ENCODE measurements around the gene CX3CL1.
"Not testable (repeated sequence)": the region's sequence is repeated elsewhere in the genome, so short reads cannot be mapped to it uniquely, and the experiment has no call there.

CX3CL1 gene

GRCh38 chr16:57372372-57373116 lies at the start of gene CX3CL1:
CX3CL1 (plus strand) TSS chr16:57372490; CDS start chr16:57372569, 79 bp downstream.
- peak; percentile 89 for DNase-seq (ENCODE audit: low read depth, low spot score)

- no peak for DNase-seq (ENCODE audit: low read depth, low spot score)
Measured at GRCh38 chr16:57324749-57325148, 47.5 kb upstream of the CX3CL1 start.

GRCh38 chr16:57325458-57325857 lies 46.8 kb upstream of the CX3CL1 start:
- DNase-seq (ENCODE audit: low read depth, low spot score) = no peak

- no peak for DNase-seq (ENCODE audit: low read depth, low spot score)
Measured at GRCh38 chr16:57329718-57330327, 42.5 kb upstream of the CX3CL1 start.

- no peak for DNase-seq (ENCODE audit: low read depth, low spot score)
Measured at GRCh38 chr16:57331355-57331754, 40.9 kb upstream of the CX3CL1 start.

GRCh38 chr16:57333402-57333801 lies 38.9 kb upstream of the CX3CL1 start:
- no peak for DNase-seq (ENCODE audit: low read depth, low spot score)

GRCh38 chr16:57335366-57335765 lies 36.9 kb upstream of the CX3CL1 start:
- no peak for DNase-seq (ENCODE audit: low read depth, low spot score)

- no peak for DNase-seq (ENCODE audit: low read depth, low spot score)
Measured at GRCh38 chr16:57341062-57341440, 31.2 kb upstream of the CX3CL1 start.

- DNase-seq (ENCODE audit: low read depth, low spot score) = peak; percentile 71
Measured at GRCh38 chr16:57341441-57342303, 30.6 kb upstream of the CX3CL1 start.

- not testable (repeated sequence) for DNase-seq (ENCODE audit: low read depth, low spot score)
Measured at GRCh38 chr16:57342606-57343005, 29.7 kb upstream of the CX3CL1 start.

- no peak for DNase-seq (ENCODE audit: low read depth, low spot score)
Measured at GRCh38 chr16:57343221-57343620, 29.1 kb upstream of the CX3CL1 start.

- DNase-seq (ENCODE audit: low read depth, low spot score) = not testable (repeated sequence)
Measured at GRCh38 chr16:57344094-57344493, 28.2 kb upstream of the CX3CL1 start.

GRCh38 chr16:57345021-57345420 lies 27.3 kb upstream of the CX3CL1 start:
- DNase-seq (ENCODE audit: low read depth, low spot score) = no peak

GRCh38 chr16:57345666-57346204 lies 26.6 kb upstream of the CX3CL1 start:
- no peak for DNase-seq (ENCODE audit: low read depth, low spot score)

GRCh38 chr16:57347858-57348257 lies 24.4 kb upstream of the CX3CL1 start:
- no peak for DNase-seq (ENCODE audit: low read depth, low spot score)

- DNase-seq (ENCODE audit: low read depth, low spot score) = no peak
Measured at GRCh38 chr16:57348327-57348726, 24.0 kb upstream of the CX3CL1 start.

- no peak for DNase-seq (ENCODE audit: low read depth, low spot score)
Measured at GRCh38 chr16:57349212-57350031, 22.9 kb upstream of the CX3CL1 start.

GRCh38 chr16:57352636-57353047 lies 19.6 kb upstream of the CX3CL1 start:
- DNase-seq (ENCODE audit: low read depth, low spot score) = no peak

- no peak for DNase-seq (ENCODE audit: low read depth, low spot score)
Measured at GRCh38 chr16:57354311-57354710, 18.0 kb upstream of the CX3CL1 start.

- DNase-seq (ENCODE audit: low read depth, low spot score) = no peak
Measured at GRCh38 chr16:57355898-57356414, 16.3 kb upstream of the CX3CL1 start.

- DNase-seq (ENCODE audit: low read depth, low spot score) = no peak
Measured at GRCh38 chr16:57356547-57356946, 15.7 kb upstream of the CX3CL1 start.

All from astrocyte of the hippocampus (primary cell).